SK-N-MC (cell line): ENCODE measurements around the gene WDR37.

Experiments used
- EZH2 ChIP-seq: fragments of 200-600 bp; sonication (generic); IDR thresholded peaks from one replicate; pipeline ENCODE4 v1.6.1; 2017; ENCODE audit warnings: antibody characterized with exemption
- POLR2AphosphoS5 ChIP-seq: IDR thresholded peaks from 2 replicates; pipeline ENCODE4 v1.6.1; 2012; ENCODE audit warnings: mild to moderate bottlenecking, low read depth, low read length, borderline replicate concordance

GRCh38 chr10:1116051-1116450 lies 59.9 kb downstream of the WDR37 start:
- no peak for TF ChIP-seq EZH2
- no peak for TF ChIP-seq POLR2AphosphoS5
